Endothelial cell of umbilical vein (primary cell): ENCODE data around the gene UTS2R.

Experiments used
- CTCF ChIP-seq, 2 donors: IDR thresholded peaks; 1 replicate in 1 of 2; 2 replicates in 1 of 2; pipeline ENCODE4 v1.5.1; 2011; ENCODE audit warnings: low read length in 2 of 2, mild to moderate bottlenecking in 2 of 2, moderate library complexity in 2 of 2, control low read depth in 1 of 2, inconsistent platforms in 1 of 2, low read depth in 1 of 2; ENCODE audit not compliant: insufficient read depth in 1 of 2; ENCODE audit errors: extremely low read depth in 1 of 2
- EZH2 ChIP-seq: IDR thresholded peaks from 2 replicates; pipeline ENCODE4 v1.6.1; 2012; ENCODE audit warnings: borderline replicate concordance, low read depth, mild to moderate bottlenecking, moderate library complexity, low read length, inconsistent platforms; ENCODE audit not compliant: severe bottlenecking
- MAX ChIP-seq: IDR thresholded peaks from 2 replicates; pipeline ENCODE4 v1.6.1; 2011; ENCODE audit not compliant: insufficient read depth, insufficient read length
- POLR2A ChIP-seq: IDR thresholded peaks from 2 replicates; pipeline ENCODE4 v1.6.1; 2012; ENCODE audit warnings: low read depth, mild to moderate bottlenecking, control low read depth, low read length
- POLR2AphosphoS5 ChIP-seq: IDR thresholded peaks from 2 replicates; pipeline ENCODE4 v1.6.1; 2012; ENCODE audit warnings: low read depth, mild to moderate bottlenecking, control low read depth, low read length, moderate library complexity; ENCODE audit not compliant: insufficient read depth

- TF ChIP-seq CTCF (IDR thresholded peaks at IDR 0.05; ENCODE audit: extremely low read depth in 1 of 2, insufficient read depth in 1 of 2, low read depth in 1 of 2, low read length in 2 of 2) (no peak), EZH2 (no peak), POLR2A (no peak), POLR2AphosphoS5 (no peak), MAX (no peak)
These were observed 38.8 kb upstream of the UTS2R start for GRCh38 chr17:82332669-82333278.
